Measurements from ENCODE around the gene ENTPD2.

DNA sequence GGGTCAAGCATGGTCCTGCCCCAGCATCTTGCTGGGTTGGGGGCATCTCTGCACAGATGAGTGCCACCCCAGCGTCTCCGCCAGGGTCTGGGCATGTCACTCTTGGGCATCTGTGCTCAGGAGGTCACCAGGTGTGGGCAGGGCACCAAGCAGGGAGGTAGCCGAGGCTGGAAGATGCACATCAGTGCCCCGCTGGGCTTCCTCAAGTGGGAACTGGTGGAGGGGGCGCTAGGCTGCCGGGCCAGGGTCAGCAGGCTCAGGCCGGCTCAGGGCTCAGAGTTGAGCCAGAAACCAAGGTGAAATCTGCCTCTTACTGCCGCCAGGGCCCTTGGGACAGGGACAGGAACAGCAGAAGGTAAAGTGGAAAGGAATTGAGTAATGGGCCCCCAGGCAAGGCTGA is 17.9 kb downstream of the ENTPD2 start:
- TF ChIP-seq, protein P1, sequence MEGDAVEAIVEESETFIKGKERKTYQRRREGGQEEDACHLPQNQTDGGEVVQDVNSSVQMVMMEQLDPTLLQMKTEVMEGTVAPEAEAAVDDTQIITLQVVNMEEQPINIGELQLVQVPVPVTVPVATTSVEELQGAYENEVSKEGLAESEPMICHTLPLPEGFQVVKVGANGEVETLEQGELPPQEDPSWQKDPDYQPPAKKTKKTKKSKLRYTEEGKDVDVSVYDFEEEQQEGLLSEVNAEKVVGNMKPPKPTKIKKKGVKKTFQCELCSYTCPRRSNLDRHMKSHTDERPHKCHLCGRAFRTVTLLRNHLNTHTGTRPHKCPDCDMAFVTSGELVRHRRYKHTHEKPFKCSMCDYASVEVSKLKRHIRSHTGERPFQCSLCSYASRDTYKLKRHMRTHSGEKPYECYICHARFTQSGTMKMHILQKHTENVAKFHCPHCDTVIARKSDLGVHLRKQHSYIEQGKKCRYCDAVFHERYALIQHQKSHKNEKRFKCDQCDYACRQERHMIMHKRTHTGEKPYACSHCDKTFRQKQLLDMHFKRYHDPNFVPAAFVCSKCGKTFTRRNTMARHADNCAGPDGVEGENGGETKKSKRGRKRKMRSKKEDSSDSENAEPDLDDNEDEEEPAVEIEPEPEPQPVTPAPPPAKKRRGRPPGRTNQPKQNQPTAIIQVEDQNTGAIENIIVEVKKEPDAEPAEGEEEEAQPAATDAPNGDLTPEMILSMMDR (IDR thresholded peaks at IDR 0.05): no peak
- no peak for TF ChIP-seq POLR2A (IDR thresholded peaks at IDR 0.05)
